G401.6 (cell line): ENCODE data around the gene IQCE.
"Not testable (repeated sequence)": the region's sequence is repeated elsewhere in the genome, so short reads cannot be mapped to it uniquely, and the experiment has no call there.

Experiments
- FAIRE-seq: peaks from 2 replicates; lab custom pipeline; 2012; peaks lifted over from hg19 to GRCh38; lab: Jason Lieb, UNC

IQCE gene

GRCh38 chr7:2521341-2521745, 37.4 kb upstream of the IQCE start:
- FAIRE-seq, result no peak

- FAIRE-seq, result no peak
Measured at GRCh38 chr7:2521952-2522591, 36.7 kb upstream of the IQCE start.

GRCh38 chr7:2522780-2523433, 35.9 kb upstream of the IQCE start:
- peak; percentile 69 for FAIRE-seq

GRCh38 chr7:2523461-2523936, 35.3 kb upstream of the IQCE start:
- FAIRE-seq, result no peak

- FAIRE-seq, result no peak
Measured at GRCh38 chr7:2523941-2524807, 34.6 kb upstream of the IQCE start.

GRCh38 chr7:2524808-2525657, 33.7 kb upstream of the IQCE start:
- FAIRE-seq, result no peak

- FAIRE-seq, result peak; percentile 11
Measured at GRCh38 chr7:2525658-2526630, 32.8 kb upstream of the IQCE start.

GRCh38 chr7:2526659-2527504, 31.9 kb upstream of the IQCE start:
- FAIRE-seq, result no peak

GRCh38 chr7:2527505-2528467, 31.0 kb upstream of the IQCE start:
- no peak for FAIRE-seq

GRCh38 chr7:2528481-2529095, 30.2 kb upstream of the IQCE start:
- FAIRE-seq, result no peak

- FAIRE-seq, result no peak
Measured at GRCh38 chr7:2529161-2530070, 29.4 kb upstream of the IQCE start.

- no peak for FAIRE-seq
Measured at GRCh38 chr7:2530071-2530987, 28.4 kb upstream of the IQCE start.

- FAIRE-seq, result not testable (repeated sequence)
Measured at GRCh38 chr7:2530994-2531795, 27.6 kb upstream of the IQCE start.

GRCh38 chr7:2531796-2532110, 27.0 kb upstream of the IQCE start:
- not testable (repeated sequence) for FAIRE-seq

GRCh38 chr7:2532199-2532772, 26.5 kb upstream of the IQCE start:
- not testable (repeated sequence) for FAIRE-seq
